Omental fat pad (tissue), 4 donors: ENCODE results near the gene MVB12B. TPM values are rescaled to one million over a fixed set of nuclear protein-coding genes. Genes with fewer than 3 reads are reported as not detected.

Experiments used
- ATAC-seq: fragments of 150-250 bp; one replicate; pipeline ENCODE4 v1.9.1; 2016; ENCODE audit warnings: mild to moderate bottlenecking, moderate library complexity; ENCODE audit not compliant: low FRiP score
- DNase-seq: peaks from one replicate; pipeline ENCODE4 v3.0.0-alpha.2; 2019; ENCODE audit warnings: low spot score
- CTCF ChIP-seq, 3 donors: fragments of 450-650 bp; IDR thresholded peaks; one replicate each; pipeline ENCODE4 v1.5.1; 2016 to 2017; ENCODE audit warnings: antibody characterized with exemption in 3 of 3, mild to moderate bottlenecking in 3 of 3, moderate library complexity in 2 of 3
- total RNA-seq, 4 donors: library from RNA; depleted of rRNA; stranded (reverse); fragments of >200 nt; gene quantifications; one replicate each; pipeline ENCODE4 v1.1.0, GENCODE V29; 2016

MVB12B gene
- total RNA-seq, 4 donors from 2014 or later, result 5.5 to 21.4 (median 11.6) TPM

GRCh38 chr9:126403397-126403796 lies 76.8 kb downstream of the MVB12B start:
- TF ChIP-seq CTCF (IDR thresholded peaks at IDR 0.05), result no peak
- no peak for DNase-seq
- no peak for ATAC-seq

- TF ChIP-seq CTCF (IDR thresholded peaks at IDR 0.05), result no peak
- no peak for DNase-seq
- no peak for ATAC-seq
These were observed 77.8 kb downstream of the MVB12B start for GRCh38 chr9:126404459-126404858.

DNA sequence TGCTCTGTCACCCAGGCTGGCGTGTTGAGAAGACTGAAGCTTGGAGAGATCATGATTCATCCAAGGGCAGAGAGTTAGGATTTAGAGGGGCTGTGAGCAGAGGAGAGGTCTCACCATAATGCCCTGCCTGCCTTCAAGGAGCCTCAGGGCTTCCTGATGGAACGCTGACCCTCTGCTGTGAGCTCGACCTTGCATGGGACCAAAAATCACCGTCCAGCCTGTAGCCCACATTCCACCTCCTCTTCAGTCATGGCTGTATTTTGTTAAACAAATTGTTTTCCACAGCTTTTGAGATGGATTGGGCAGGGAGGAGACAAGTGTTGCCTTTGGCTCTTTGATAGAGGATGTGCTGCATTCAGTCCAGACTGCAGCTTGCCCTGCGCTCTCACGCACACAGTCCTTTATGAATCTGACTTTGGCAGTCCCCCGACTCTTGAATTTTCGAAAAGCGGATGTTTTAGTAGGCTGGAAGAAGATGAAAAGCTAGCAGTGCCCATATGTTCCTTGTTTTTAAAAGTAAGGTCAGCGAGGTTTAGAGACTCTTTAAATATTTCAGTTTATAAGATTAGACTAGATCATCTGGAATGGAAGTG lies 79.5 kb downstream of the MVB12B start:
- TF ChIP-seq CTCF (IDR thresholded peaks at IDR 0.05), result no peak
- no peak for ATAC-seq
- no peak for DNase-seq

DNA sequence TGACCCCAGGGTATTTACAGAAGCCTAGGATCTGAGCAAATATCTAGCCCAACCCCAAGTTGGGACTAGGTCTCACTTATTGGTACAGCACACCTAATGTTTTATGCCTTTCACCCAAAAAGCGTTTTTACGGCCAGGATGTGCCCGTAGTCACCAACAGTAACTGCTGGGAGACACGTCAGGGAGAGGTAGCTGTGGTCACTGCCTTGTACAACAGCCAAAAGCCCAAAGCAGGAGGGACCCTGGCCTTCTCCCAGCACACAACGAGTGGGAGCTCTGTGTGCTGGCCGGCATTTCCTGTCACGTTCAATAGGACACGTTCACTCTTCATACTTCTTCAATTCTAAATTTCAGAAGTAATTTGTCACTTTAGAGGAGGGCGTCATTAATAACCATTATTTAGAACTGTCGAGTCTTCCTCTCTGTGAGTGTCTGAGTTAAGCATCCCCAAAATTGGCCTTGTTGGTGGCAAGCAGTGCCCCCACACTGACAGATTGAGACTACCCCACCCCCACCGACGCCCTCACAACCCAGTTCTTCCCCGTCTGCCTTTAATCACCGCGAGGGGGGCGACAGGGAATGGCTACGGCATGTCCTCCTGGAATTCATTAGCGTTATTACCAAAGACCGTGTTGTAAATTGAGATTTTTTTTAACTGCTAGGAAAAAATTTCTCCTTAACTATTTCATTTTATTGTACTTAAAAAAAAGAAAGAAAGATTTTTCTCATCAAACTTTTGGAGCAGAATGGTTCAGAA lies 80.7 kb downstream of the MVB12B start:
- TF ChIP-seq CTCF (IDR thresholded peaks at IDR 0.05), result no peak
- DNase-seq (no peak), ATAC-seq (no peak)

DNA sequence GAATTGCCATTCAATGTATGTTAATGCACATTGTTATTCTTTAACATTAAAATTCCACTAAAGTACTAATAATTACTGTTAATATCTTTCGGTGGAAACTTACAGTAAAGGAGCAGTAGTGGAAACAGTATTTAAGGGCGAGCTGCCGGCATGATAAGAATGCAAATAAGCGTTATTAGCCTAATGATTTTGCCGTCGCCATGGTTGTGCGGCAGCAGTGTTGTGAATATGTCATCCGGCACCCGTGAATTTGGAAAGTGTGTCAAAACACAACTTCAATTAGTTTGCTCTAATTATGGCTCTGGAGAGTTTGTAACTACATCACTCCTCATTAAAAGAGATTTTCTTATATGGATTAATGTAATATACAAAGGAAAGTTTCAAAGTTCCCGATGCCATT lies 81.4 kb downstream of the MVB12B start:
- no peak for TF ChIP-seq CTCF (IDR thresholded peaks at IDR 0.05)
- no peak for DNase-seq
- ATAC-seq, result no peak

- DNase-seq (no peak), ATAC-seq (no peak)
- no peak for TF ChIP-seq CTCF (IDR thresholded peaks at IDR 0.05)
These were observed 83.6 kb downstream of the MVB12B start for GRCh38 chr9:126410229-126410628.
